GM12801 (cell line): Measurements from ENCODE around the gene SFMBT2.

Source experiments
- TF ChIP-seq, protein P1 (sequence below): IDR thresholded peaks from one replicate; pipeline ENCODE4 v1.5.1; 2011; ENCODE audit warnings: control low read depth; ENCODE audit not compliant: insufficient read length; ENCODE audit errors: extremely low read depth

Gene SFMBT2

GRCh38 chr10:7300384-7300971 is 110.4 kb downstream of the SFMBT2 start:
- TF ChIP-seq, protein P1, sequence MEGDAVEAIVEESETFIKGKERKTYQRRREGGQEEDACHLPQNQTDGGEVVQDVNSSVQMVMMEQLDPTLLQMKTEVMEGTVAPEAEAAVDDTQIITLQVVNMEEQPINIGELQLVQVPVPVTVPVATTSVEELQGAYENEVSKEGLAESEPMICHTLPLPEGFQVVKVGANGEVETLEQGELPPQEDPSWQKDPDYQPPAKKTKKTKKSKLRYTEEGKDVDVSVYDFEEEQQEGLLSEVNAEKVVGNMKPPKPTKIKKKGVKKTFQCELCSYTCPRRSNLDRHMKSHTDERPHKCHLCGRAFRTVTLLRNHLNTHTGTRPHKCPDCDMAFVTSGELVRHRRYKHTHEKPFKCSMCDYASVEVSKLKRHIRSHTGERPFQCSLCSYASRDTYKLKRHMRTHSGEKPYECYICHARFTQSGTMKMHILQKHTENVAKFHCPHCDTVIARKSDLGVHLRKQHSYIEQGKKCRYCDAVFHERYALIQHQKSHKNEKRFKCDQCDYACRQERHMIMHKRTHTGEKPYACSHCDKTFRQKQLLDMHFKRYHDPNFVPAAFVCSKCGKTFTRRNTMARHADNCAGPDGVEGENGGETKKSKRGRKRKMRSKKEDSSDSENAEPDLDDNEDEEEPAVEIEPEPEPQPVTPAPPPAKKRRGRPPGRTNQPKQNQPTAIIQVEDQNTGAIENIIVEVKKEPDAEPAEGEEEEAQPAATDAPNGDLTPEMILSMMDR, result no peak

DNA sequence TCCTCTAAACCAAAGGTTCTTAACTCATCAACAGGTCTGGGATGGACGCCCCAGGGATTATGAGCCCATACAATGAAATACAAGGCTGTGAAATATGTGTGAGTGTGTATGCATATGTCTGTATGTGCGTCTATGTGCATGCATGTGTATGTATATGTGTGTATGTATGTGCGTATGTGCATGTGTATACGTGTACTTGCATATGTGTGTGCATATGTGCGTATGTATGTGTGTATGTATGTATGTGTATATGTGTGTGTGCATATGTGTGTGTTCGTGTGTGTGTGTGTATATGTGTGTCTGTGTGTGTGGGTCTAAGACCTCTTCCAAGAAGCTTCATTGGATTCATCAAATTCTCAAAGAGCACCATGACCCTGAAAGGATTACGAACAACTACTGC is 112.3 kb downstream of the SFMBT2 start:
- TF ChIP-seq, protein P1, result no peak

DNA sequence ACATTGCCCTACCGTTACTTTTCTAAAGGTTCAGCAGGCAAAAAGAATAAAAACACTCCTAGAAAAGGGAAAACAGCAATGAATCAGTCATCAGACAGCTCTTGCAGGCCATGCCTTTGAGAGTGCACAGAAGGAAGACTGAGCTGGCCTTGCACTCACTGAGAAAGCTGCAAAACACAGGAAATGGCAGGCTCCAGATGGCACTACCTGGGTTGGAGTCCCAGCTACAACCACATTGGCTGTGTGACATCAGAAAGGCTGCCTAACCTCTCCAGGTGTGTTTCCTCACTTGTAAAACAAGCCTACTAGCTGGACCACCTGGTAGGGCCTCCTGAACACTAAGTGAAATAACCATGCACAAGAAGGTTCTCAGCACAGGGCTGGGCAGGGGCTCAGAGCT is 113.7 kb downstream of the SFMBT2 start:
- TF ChIP-seq, protein P1, result no peak

GRCh38 chr10:7296648-7297047 is 114.2 kb downstream of the SFMBT2 start:
- TF ChIP-seq, protein P1, result no peak

DNA sequence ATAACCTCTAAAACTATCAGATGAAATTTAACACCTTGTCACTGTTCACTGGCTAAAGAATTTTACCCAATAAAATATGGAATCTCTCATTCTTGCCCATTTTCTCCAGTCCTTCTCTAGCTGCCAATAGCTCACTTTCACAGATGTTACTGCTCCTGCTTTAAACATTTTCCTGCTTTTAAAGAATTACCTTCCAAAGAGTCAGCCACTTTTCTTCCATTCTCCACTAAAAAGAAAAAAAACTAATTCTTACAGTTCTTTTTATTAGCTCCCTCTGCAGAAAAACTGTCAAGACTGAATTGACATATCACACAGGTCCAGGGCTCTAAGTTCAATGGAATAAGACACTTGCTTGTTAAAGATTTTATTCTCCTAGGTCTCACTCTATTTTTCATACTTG is 114.8 kb downstream of the SFMBT2 start:
- TF ChIP-seq, protein P1, result no peak

GRCh38 chr10:7293378-7293920 is 117.4 kb downstream of the SFMBT2 start:
- TF ChIP-seq, protein P1, result no peak

DNA sequence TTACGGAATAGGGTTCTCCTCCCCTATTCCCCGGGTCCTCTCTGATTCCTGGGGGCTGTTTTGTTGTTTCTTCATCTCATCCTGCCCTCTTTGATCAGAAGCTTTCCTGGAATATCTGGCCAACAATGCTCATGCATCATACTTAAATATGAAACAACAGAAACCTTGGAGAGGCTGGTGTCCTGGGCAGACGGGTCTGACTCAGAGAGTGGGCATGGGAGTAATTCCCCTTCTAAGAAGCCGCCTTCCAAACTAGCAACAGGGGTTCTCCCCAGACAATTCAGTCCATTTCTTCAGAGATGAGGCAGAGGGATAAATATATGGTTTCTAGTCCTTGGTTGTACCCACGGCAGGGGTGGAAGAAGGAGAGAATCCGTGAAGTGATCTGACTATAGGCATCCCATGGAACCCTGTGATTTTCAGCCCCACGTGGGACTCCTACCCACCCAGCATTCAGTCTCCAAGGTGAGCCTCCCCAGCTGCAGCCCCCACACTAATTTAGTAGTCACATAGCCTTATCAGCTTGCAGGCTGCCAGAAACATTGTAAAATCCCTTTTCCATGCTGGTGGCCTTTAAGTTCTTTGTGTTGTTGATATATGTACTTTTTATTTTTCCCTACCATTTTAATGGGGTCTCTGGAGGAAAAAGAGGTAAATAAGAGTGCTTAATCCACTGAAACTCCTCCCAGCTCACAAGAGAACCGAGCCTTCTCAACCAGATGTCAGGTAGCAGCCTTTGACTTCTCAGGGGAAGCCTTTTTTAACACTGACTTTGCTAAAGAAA is 119.2 kb downstream of the SFMBT2 start:
- TF ChIP-seq, protein P1, result no peak
